NB4 (cell line): ENCODE measurements around the gene TADA2A.

Source experiments
- CTCF ChIP-seq: IDR thresholded peaks from one replicate; pipeline ENCODE4 v1.5.1; 2012; ENCODE audit warnings: low read depth, low read length
- MAX ChIP-seq: IDR thresholded peaks from 2 replicates; pipeline ENCODE4 v1.6.1; 2011; ENCODE audit warnings: low read depth, low read length
- MYC ChIP-seq: IDR thresholded peaks from 2 replicates; pipeline ENCODE4 v1.6.1; 2011; ENCODE audit warnings: low read depth, low read length
- POLR2A ChIP-seq: IDR thresholded peaks from 2 replicates; pipeline ENCODE4 v1.6.1; 2011; ENCODE audit warnings: mild to moderate bottlenecking; ENCODE audit not compliant: insufficient read length; ENCODE audit errors: extremely low read depth

- TF ChIP-seq CTCF (no peak), MAX (no peak), POLR2A (no peak), MYC (no peak)
Measured at GRCh38 chr17:37470181-37470580, 63.5 kb downstream of the TADA2A start.
